GM23338 (cell line): ENCODE measurements around the gene PGPEP1. TPM values are rescaled to one million over a fixed set of nuclear protein-coding genes. Genes with fewer than 3 reads are reported as not detected.

Source experiments
- ATAC-seq: fragments of 200-7000 bp; cut with Tn5 transposase; 3 replicates; pipeline ENCODE4 v1.9.1; 2020
- DNase-seq: peaks from one replicate; pipeline ENCODE4 v3.0.0-alpha.2; 2015; ENCODE audit warnings: low spot score
- H2AFZ ChIP-seq: fragments of 200-600 bp; sonication (generic); 2 replicates; pipeline ENCODE4 v1.8.0; 2016; ENCODE audit warnings: antibody characterized with exemption, mild to moderate bottlenecking, moderate library complexity
- H3F3A ChIP-seq: fragments of 200-600 bp; sonication (generic); replicated peaks from 2 replicates; pipeline ENCODE4 v1.8.0; 2017; ENCODE audit warnings: antibody characterized with exemption, mixed run types, low read depth
- H3K27ac ChIP-seq: fragments of 200-600 bp; sonication (generic); 2 replicates; pipeline ENCODE4 v1.6.1; 2016; ENCODE audit warnings: low read depth
- H3K27me3 ChIP-seq: fragments of 200-600 bp; sonication (generic); 2 replicates; pipeline ENCODE4 v1.8.0; 2016; ENCODE audit warnings: mild to moderate bottlenecking, mixed run types, moderate library complexity; ENCODE audit not compliant: insufficient read depth
- H3K36me3 ChIP-seq: fragments of 200-600 bp; sonication (generic); 2 replicates; pipeline ENCODE4 v1.8.0; 2016; ENCODE audit warnings: mild to moderate bottlenecking; ENCODE audit not compliant: insufficient read depth
- H3K4me1 ChIP-seq: fragments of 200-600 bp; sonication (generic); 2 replicates; pipeline ENCODE4 v1.8.0; 2016; ENCODE audit warnings: mild to moderate bottlenecking, moderate library complexity; ENCODE audit not compliant: insufficient read depth
- H3K4me2 ChIP-seq: fragments of 200-600 bp; sonication (generic); 2 replicates; pipeline ENCODE4 v1.7.1; 2017; ENCODE audit warnings: mixed run types
- H3K4me3 ChIP-seq: fragments of 200-600 bp; sonication (generic); 2 replicates; pipeline ENCODE4 v1.6.1; 2016; ENCODE audit warnings: mixed run types
- H3K79me2 ChIP-seq: fragments of 200-600 bp; sonication (generic); replicated peaks from 2 replicates; pipeline ENCODE4 v1.8.0; 2017; ENCODE audit warnings: mild to moderate bottlenecking; ENCODE audit not compliant: insufficient read depth
- H3K9me2 ChIP-seq: fragments of 200-600 bp; sonication (generic); 2 replicates; pipeline ENCODE4 v1.8.0; 2017; ENCODE audit not compliant: insufficient read depth
- H4K20me1 ChIP-seq: fragments of 200-600 bp; sonication (generic); replicated peaks from 2 replicates; pipeline ENCODE4 v1.8.0; 2017; ENCODE audit warnings: mild to moderate bottlenecking; ENCODE audit not compliant: insufficient read depth
- H3K27ac Mint-ChIP-seq: 2 replicates; pipeline ENCODE4 v1.8.0; 2020; ENCODE audit warnings: inconsistent platforms, mild to moderate bottlenecking, moderate library complexity, mixed read lengths
- H3K27me3 Mint-ChIP-seq: 3 replicates; pipeline ENCODE4 v1.8.0; 2022; ENCODE audit warnings: low read depth, mild to moderate bottlenecking, moderate library complexity, mixed read lengths, inconsistent platforms; ENCODE audit not compliant: insufficient read depth, poor library complexity
- H3K36me3 Mint-ChIP-seq: 3 replicates; pipeline ENCODE4 v1.8.0; 2021; ENCODE audit warnings: low read depth, mild to moderate bottlenecking, inconsistent platforms, moderate library complexity, mixed read lengths
- H3K4me1 Mint-ChIP-seq: 3 replicates; pipeline ENCODE4 v1.8.0; 2020; ENCODE audit warnings: mild to moderate bottlenecking, inconsistent platforms, mixed read lengths
- H3K4me3 Mint-ChIP-seq: 3 replicates; pipeline ENCODE4 v1.8.0; 2021; ENCODE audit warnings: moderate library complexity, mild to moderate bottlenecking, inconsistent platforms, mixed read lengths
- H3K9me3 Mint-ChIP-seq: 3 replicates; pipeline ENCODE4 v1.8.0; 2020; ENCODE audit warnings: moderate library complexity, mild to moderate bottlenecking, inconsistent platforms, mixed read lengths
- CREB1 ChIP-seq: fragments of 250-450 bp; sonication (Bioruptor Pico); IDR thresholded peaks from 2 replicates; pipeline ENCODE4 v1.5.0; 2020; ENCODE audit warnings: low read depth, mild to moderate bottlenecking, moderate library complexity
- CTCF ChIP-seq, 2 experiments: fragments of 200-600 bp in 1 of 2; sonication (generic) in 1 of 2; conservative IDR thresholded peaks; 2 replicates each; pipeline versions ENCODE4 v1.5.1 to v1.6.1; 2016 to 2017; ENCODE audit warnings: antibody characterized with exemption in 2 of 2, low read depth in 2 of 2, mild to moderate bottlenecking in 2 of 2, moderate library complexity in 1 of 2
- ETS1 ChIP-seq: IDR thresholded peaks from 2 replicates; pipeline ENCODE4 v1.6.1; 2016; ENCODE audit warnings: antibody characterized with exemption
- EZH2phosphoT487 ChIP-seq: fragments of 200-600 bp; sonication (generic); IDR thresholded peaks from one replicate; pipeline ENCODE4 v1.8.1; 2018; ENCODE audit warnings: antibody characterized with exemption; ENCODE audit not compliant: unreplicated experiment
- JUNB ChIP-seq: IDR thresholded peaks from one replicate; pipeline ENCODE4 v1.6.1; 2016; ENCODE audit warnings: antibody characterized with exemption; ENCODE audit not compliant: unreplicated experiment
- NANOG ChIP-seq: IDR thresholded peaks from 2 replicates; pipeline ENCODE4 v1.6.1; 2016; ENCODE audit warnings: antibody characterized with exemption, borderline replicate concordance
- POLR2AphosphoS5 ChIP-seq: IDR thresholded peaks from 2 replicates; pipeline ENCODE4 v1.6.1; 2016; ENCODE audit warnings: antibody characterized with exemption, low read depth
- STAT1 ChIP-seq: IDR thresholded peaks from one replicate; pipeline ENCODE4 v1.6.1; 2016; ENCODE audit warnings: antibody characterized with exemption; ENCODE audit not compliant: unreplicated experiment
- ZNF331 ChIP-seq: fragments of 250-450 bp; sonication (Bioruptor Pico); IDR thresholded peaks from 2 replicates; pipeline ENCODE4 v1.5.0; 2020; ENCODE audit warnings: low read depth, mild to moderate bottlenecking, moderate library complexity
- ZNF462 ChIP-seq: fragments of 250-450 bp; sonication (Bioruptor Pico); IDR thresholded peaks from 2 replicates; pipeline ENCODE4 v1.5.0; 2020; ENCODE audit warnings: mild to moderate bottlenecking, moderate library complexity
- polyA plus RNA-seq: library from polyadenylated mRNA; unstranded; fragments of >200 nt; fragmentation: Nextera tagmentation; extraction: Ambion mirVana; gene quantifications from 2 replicates; pipeline ENCODE4 v1.2.1, GENCODE V29; 2016
- total RNA-seq: library from RNA; depleted of rRNA; stranded (reverse); fragments of >200 nt; shearing (Covaris generic); gene quantifications from 2 replicates; pipeline ENCODE4 v1.2.3, GENCODE V29; 2014

PGPEP1 gene
- total and polyA plus RNA-seq, 2 experiments from 2014 or later: 15.5 to 18.9 TPM

DNA sequence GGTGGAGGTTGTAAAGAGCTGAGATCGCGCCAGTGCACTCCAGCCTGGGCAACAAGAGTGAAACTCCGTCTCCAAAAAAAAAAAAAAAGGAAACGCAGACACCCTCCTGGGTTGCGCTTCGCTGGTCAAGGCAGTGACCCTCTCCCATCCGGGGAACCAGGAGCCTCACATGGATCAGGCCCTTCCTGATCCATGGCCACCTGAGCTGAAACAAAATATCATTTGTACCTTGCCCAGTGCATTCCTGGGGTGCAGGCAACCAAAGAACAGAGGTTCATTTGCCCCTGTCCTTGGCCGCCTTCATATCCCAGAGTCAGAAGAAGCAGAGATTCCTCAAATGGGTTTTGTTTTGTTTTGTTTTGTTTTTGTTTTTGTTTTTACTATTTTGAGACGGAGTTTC lies 9.5 kb upstream of the PGPEP1 start:
- H3K4me1 ChIP-seq: no peaks in the 10 kb centered on the region; the same call in 1 of the 2 replicates
- no peak overlapping the region for H2AFZ ChIP-seq
- H3F3A ChIP-seq: peaks cover 5% of the 10 kb centered on the region; the same call in 1 of the 2 replicates
- no peaks in the 10 kb centered on the region for H3K36me3 ChIP-seq
- no peak overlapping the region for H3K4me3 ChIP-seq
- no peaks in the 10 kb centered on the region for H3K36me3 Mint-ChIP-seq
- H3K27ac ChIP-seq: no peak overlapping the region
- no peak for DNase-seq
- TF ChIP-seq POLR2AphosphoS5: no peak
- TF ChIP-seq JUNB: no peak
- no peak for TF ChIP-seq ZNF462
- no peak for TF ChIP-seq NANOG
- H3K79me2 ChIP-seq: no peaks in the 10 kb centered on the region
- no peak overlapping the region for H3K4me3 Mint-ChIP-seq
- H3K27me3 ChIP-seq: no peaks in the 10 kb centered on the region
- no peak overlapping the region for H3K27ac Mint-ChIP-seq
- H4K20me1 ChIP-seq: no peaks in the 10 kb centered on the region
- no peaks in the 10 kb centered on the region for H3K9me2 ChIP-seq
- H3K27me3 Mint-ChIP-seq: peaks cover 9% of the 10 kb centered on the region
- no peak for ATAC-seq
- no peaks in the 10 kb centered on the region for H3K9me3 Mint-ChIP-seq
- peaks cover 12% of the 10 kb centered on the region for H3K4me1 Mint-ChIP-seq
- no peak overlapping the region for H3K4me2 ChIP-seq

DNA sequence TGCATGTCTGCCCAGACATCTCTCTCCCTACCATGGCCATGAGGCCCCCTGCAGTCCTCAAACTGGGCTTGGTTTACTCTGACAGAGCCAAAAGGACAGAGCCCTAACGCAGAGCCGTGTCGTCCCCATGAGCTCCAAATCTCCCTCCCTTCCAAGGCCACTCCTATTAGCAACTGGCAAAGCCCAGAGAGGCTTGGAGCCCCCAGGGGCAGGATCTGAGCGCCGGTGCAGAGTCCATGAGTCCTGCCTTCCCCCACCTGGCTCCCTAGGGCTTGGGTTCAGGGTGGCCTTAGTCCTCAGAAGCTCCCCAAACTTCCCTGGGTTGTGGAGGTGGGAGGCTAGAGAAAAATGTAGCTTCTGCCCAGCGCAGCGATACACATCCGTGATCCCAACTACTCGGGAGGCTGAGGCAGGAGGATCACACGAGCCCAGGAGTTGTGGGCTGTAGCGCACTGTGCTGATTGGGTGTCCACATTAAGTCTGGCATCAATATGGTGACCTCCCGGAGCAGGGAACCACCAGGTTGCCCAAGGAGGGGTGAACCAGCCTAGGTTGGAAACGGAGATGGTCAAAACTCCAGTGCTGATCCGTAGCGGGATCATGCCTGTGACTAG lies 7.4 kb upstream of the PGPEP1 start:
- H3K27me3 Mint-ChIP-seq: peaks cover 14% of the 10 kb centered on the region
- H3K4me1 Mint-ChIP-seq: peaks cover 12% of the 10 kb centered on the region
- Histone ChIP-seq H3K4me1 (peaks cover 3% of the 10 kb centered on the region), H3K4me2 (no peak overlapping the region), H3K4me3 (no peak overlapping the region), H3K9me2 (no peaks in the 10 kb centered on the region), H3F3A (peaks cover 10% of the 10 kb centered on the region; the same call in 1 of the 2 replicates), H3K27ac (no peak overlapping the region), H3K79me2 (no peaks in the 10 kb centered on the region), H3K27me3 (no peaks in the 10 kb centered on the region), H2AFZ (0 out of 2 replicates have a peak overlapping the region, but pooled peaks have one; percentile 24), H4K20me1 (no peaks in the 10 kb centered on the region), H3K36me3 (no peaks in the 10 kb centered on the region)
- H3K9me3 Mint-ChIP-seq: no peaks in the 10 kb centered on the region
- ATAC-seq (no peak), DNase-seq (no peak)
- H3K4me3 Mint-ChIP-seq: no peak overlapping the region
- H3K27ac Mint-ChIP-seq: no peak overlapping the region
- no peaks in the 10 kb centered on the region; the same call in 2 of the 3 replicates for H3K36me3 Mint-ChIP-seq
- no peak for TF ChIP-seq EZH2phosphoT487
- TF ChIP-seq CTCF (conservative IDR thresholded peaks at IDR 0.05; ENCODE audit: low read depth in 2 of 2): no peak
- no peak for TF ChIP-seq NANOG
- no peak for TF ChIP-seq ZNF331 (CRISPR knock-in tag)
- no peak for TF ChIP-seq STAT1
- TF ChIP-seq JUNB: no peak
- TF ChIP-seq CREB1 (CRISPR knock-in tag): no peak
- no peak for TF ChIP-seq ETS1
